HEK293 (cell line): ENCODE measurements around the gene MPC1.
A peak's percentile ranks its signal among the peaks of the same experiment; 100 is the strongest.

Experiments
- EGR2 ChIP-seq: fragments of 450-650 bp; formaldehyde crosslinking; IDR thresholded peaks from 2 replicates; pipeline ENCODE4 v1.5.1; 2016; ENCODE audit warnings: low read depth, missing biosample characterization, missing genetic modification characterization
- GLIS2 ChIP-seq: fragments of 450-650 bp; formaldehyde crosslinking; IDR thresholded peaks from 2 replicates; pipeline ENCODE4 v1.5.1; 2016; ENCODE audit warnings: missing biosample characterization, missing genetic modification characterization
- HOXA7 ChIP-seq: sonication (generic); formaldehyde crosslinking; IDR thresholded peaks from 2 replicates; pipeline ENCODE4 v1.8.1; 2022; ENCODE audit warnings: missing genetic modification reagents, borderline replicate concordance
- IKZF3 ChIP-seq: fragments of 450-650 bp; IDR thresholded peaks from 2 replicates; pipeline ENCODE4 v1.5.0; 2018; ENCODE audit warnings: missing biosample characterization, mild to moderate bottlenecking, missing genetic modification characterization, moderate library complexity
- KLF10 ChIP-seq: fragments of 450-650 bp; IDR thresholded peaks from 2 replicates; pipeline ENCODE4 v1.5.1; 2018; ENCODE audit warnings: missing biosample characterization, mild to moderate bottlenecking, missing genetic modification characterization
- KLF9 ChIP-seq: fragments of 450-650 bp; formaldehyde crosslinking; IDR thresholded peaks from 2 replicates; pipeline ENCODE4 v1.5.1; 2016; ENCODE audit warnings: missing biosample characterization, missing genetic modification characterization, low read depth
- MZF1 ChIP-seq: fragments of 450-650 bp; formaldehyde crosslinking; IDR thresholded peaks from 2 replicates; pipeline ENCODE4 v1.5.1; 2017; ENCODE audit warnings: missing biosample characterization, missing genetic modification characterization, borderline replicate concordance
- PATZ1 ChIP-seq: fragments of 450-650 bp; formaldehyde crosslinking; IDR thresholded peaks from 2 replicates; pipeline ENCODE4 v1.5.1; 2016; ENCODE audit warnings: missing biosample characterization, missing genetic modification characterization
- PRDM6 ChIP-seq: fragments of 450-650 bp; formaldehyde crosslinking; IDR thresholded peaks from 2 replicates; pipeline ENCODE4 v1.5.1; 2017; ENCODE audit warnings: missing biosample characterization, missing genetic modification characterization
- SETDB1 ChIP-seq: IDR thresholded peaks from one replicate; pipeline ENCODE4 v1.6.1; 2017; ENCODE audit warnings: mild to moderate bottlenecking, low read length, moderate library complexity, mixed read lengths; ENCODE audit not compliant: insufficient read length
- SP3 ChIP-seq: fragments of 450-650 bp; formaldehyde crosslinking; IDR thresholded peaks from 2 replicates; pipeline ENCODE4 v1.5.1; 2016; ENCODE audit warnings: missing biosample characterization, missing genetic modification characterization
- ZBTB10 ChIP-seq: fragments of 450-650 bp; formaldehyde crosslinking; IDR thresholded peaks from 2 replicates; pipeline ENCODE4 v1.5.1; 2016; ENCODE audit warnings: missing biosample characterization, missing genetic modification characterization
- ZBTB20 ChIP-seq: fragments of 450-650 bp; formaldehyde crosslinking; IDR thresholded peaks from 2 replicates; pipeline ENCODE4 v1.5.1; 2016; ENCODE audit warnings: missing biosample characterization, missing genetic modification characterization
- ZFP3 ChIP-seq: fragments of 450-650 bp; formaldehyde crosslinking; IDR thresholded peaks from 2 replicates; pipeline ENCODE4 v1.5.1; 2016; ENCODE audit warnings: low read depth, missing biosample characterization, missing genetic modification characterization
- ZNF10 ChIP-seq: fragments of 450-650 bp; formaldehyde crosslinking; IDR thresholded peaks from 2 replicates; pipeline ENCODE4 v1.5.1; 2017; ENCODE audit warnings: missing biosample characterization, missing genetic modification characterization
- ZNF138 ChIP-seq: fragments of 450-650 bp; formaldehyde crosslinking; IDR thresholded peaks from 2 replicates; pipeline ENCODE4 v1.5.1; 2016; ENCODE audit warnings: missing biosample characterization, missing genetic modification characterization, borderline replicate concordance
- ZNF292 ChIP-seq: fragments of 450-650 bp; formaldehyde crosslinking; IDR thresholded peaks from 2 replicates; pipeline ENCODE4 v1.5.1; 2016; ENCODE audit warnings: low read depth, missing biosample characterization, missing genetic modification characterization, borderline replicate concordance
- ZNF501 ChIP-seq: fragments of 450-650 bp; formaldehyde crosslinking; IDR thresholded peaks from 2 replicates; pipeline ENCODE4 v1.5.1; 2016; ENCODE audit warnings: missing biosample characterization, missing genetic modification characterization
- ZNF529 ChIP-seq: fragments of 450-650 bp; formaldehyde crosslinking; IDR thresholded peaks from 2 replicates; pipeline ENCODE4 v1.5.1; 2017; ENCODE audit warnings: missing genetic modification characterization, missing biosample characterization; ENCODE audit not compliant: insufficient replicate concordance
- ZNF548 ChIP-seq: fragments of 450-650 bp; formaldehyde crosslinking; IDR thresholded peaks from 2 replicates; pipeline ENCODE4 v1.5.1; 2016; ENCODE audit warnings: missing biosample characterization, missing genetic modification characterization
- ZNF558 ChIP-seq: fragments of 450-650 bp; formaldehyde crosslinking; IDR thresholded peaks from 2 replicates; pipeline ENCODE4 v1.5.1; 2016; ENCODE audit warnings: missing biosample characterization, missing genetic modification characterization
- ZNF561 ChIP-seq: fragments of 450-650 bp; IDR thresholded peaks from 2 replicates; pipeline ENCODE4 v1.5.1; 2018; ENCODE audit warnings: missing biosample characterization, missing genetic modification characterization, borderline replicate concordance
- ZNF585B ChIP-seq: fragments of 450-650 bp; formaldehyde crosslinking; IDR thresholded peaks from 2 replicates; pipeline ENCODE4 v1.5.1; 2016; ENCODE audit warnings: missing biosample characterization, missing genetic modification characterization
- ZNF654 ChIP-seq: fragments of 450-650 bp; formaldehyde crosslinking; IDR thresholded peaks from 2 replicates; pipeline ENCODE4 v1.5.1; 2016; ENCODE audit warnings: low read depth, missing biosample characterization, missing genetic modification characterization
- ZNF76 ChIP-seq: fragments of 450-650 bp; formaldehyde crosslinking; IDR thresholded peaks from 2 replicates; pipeline ENCODE4; 2016; ENCODE audit warnings: low read depth, missing biosample characterization, missing genetic modification characterization, borderline replicate concordance
- ZNF843 ChIP-seq: fragments of 450-650 bp; formaldehyde crosslinking; IDR thresholded peaks from 2 replicates; pipeline ENCODE4 v1.5.1; 2016; ENCODE audit warnings: missing biosample characterization, missing genetic modification characterization
- ZSCAN23 ChIP-seq: fragments of 450-650 bp; formaldehyde crosslinking; IDR thresholded peaks from 2 replicates; pipeline ENCODE4 v1.5.1; 2016; ENCODE audit warnings: missing biosample characterization, missing genetic modification characterization
- TF ChIP-seq, protein P1 (sequence below): fragments of 450-650 bp; formaldehyde crosslinking; IDR thresholded peaks from 2 replicates; pipeline ENCODE4 v1.5.1; 2016; ENCODE audit warnings: missing biosample characterization, missing genetic modification characterization
- TF ChIP-seq, protein P2 (sequence below): fragments of 450-650 bp; formaldehyde crosslinking; conservative IDR thresholded peaks from 2 replicates; pipeline ENCODE4 v1.5.1; 2016; ENCODE audit warnings: low read depth, missing biosample characterization, missing genetic modification characterization

The MPC1 gene

DNA sequence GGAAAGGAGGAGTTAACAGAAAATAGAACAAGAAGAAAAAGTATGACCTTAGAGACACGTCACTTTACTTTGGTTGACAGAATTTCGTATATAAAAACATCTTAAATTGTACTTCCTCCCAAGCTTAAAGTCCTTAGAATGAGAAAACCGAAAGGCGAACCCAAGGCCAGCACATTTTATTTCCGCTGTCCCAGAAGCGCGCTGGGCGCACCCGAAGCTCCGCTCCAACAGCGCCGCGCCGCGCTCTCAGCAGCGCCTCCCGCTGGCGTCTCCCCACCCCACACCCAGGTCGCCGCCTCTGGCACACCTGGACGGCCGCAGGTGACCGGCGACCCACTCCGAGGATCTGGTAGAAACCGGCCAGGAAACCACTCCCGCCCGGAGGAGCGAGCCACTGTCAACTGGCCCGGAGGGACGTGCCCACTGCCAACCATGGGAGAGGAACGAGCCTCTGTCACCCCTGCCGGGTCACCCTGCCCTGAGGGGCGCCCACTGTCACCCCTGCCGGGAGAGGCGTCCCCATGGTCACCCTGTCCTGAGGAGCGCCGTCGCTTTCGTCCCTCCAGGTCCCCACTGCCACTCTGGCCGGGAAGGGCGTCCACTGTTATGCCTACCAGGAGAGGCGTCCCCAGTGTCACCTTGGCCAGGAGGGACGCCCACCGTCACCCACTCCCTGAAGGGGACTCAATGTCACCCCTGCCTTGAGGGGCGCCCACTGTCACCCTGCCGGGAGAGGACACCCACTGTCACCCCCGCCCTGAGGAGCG is 824 bp downstream of the MPC1 start (continued):
- TF ChIP-seq ZNF10 (tag by site-specific recombination): no peak
- no peak for TF ChIP-seq ZFP3 (tag by site-specific recombination)
- TF ChIP-seq GLIS2 (tag by site-specific recombination): peak; percentile 80
- no peak for TF ChIP-seq ZSCAN23
- peak; percentile 75 for TF ChIP-seq KLF10
- TF ChIP-seq EGR2 (tag by site-specific recombination): peak; percentile 88; the same call in 1 of the 2 replicates
- TF ChIP-seq, protein P1, sequence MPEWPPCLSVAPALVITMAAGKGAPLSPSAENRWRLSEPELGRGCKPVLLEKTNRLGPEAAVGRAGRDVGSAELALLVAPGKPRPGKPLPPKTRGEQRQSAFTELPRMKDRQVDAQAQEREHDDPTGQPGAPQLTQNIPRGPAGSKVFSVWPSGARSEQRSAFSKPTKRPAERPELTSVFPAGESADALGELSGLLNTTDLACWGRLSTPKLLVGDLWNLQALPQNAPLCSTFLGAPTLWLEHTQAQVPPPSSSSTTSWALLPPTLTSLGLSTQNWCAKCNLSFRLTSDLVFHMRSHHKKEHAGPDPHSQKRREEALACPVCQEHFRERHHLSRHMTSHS: no peak
- peak; percentile 48; the same call in 1 of the 2 replicates for TF ChIP-seq ZNF561 (tag by site-specific recombination)
- no peak for TF ChIP-seq HOXA7 (CRISPR knock-in tag)
- no peak for TF ChIP-seq SETDB1
- TF ChIP-seq ZNF548: no peak
- peak; percentile 22; the same call in 1 of the 2 replicates for TF ChIP-seq IKZF3 (tag by site-specific recombination)
- peak; percentile 58; the same call in 1 of the 2 replicates for TF ChIP-seq ZNF501 (tag by site-specific recombination)
- TF ChIP-seq SP3: 0 out of 2 replicates have a peak, but pooled peaks have one; percentile 23
- peak; percentile 94 for TF ChIP-seq ZBTB10 (tag by site-specific recombination)
- TF ChIP-seq ZNF292 (tag by site-specific recombination): no peak
- TF ChIP-seq, protein P2, sequence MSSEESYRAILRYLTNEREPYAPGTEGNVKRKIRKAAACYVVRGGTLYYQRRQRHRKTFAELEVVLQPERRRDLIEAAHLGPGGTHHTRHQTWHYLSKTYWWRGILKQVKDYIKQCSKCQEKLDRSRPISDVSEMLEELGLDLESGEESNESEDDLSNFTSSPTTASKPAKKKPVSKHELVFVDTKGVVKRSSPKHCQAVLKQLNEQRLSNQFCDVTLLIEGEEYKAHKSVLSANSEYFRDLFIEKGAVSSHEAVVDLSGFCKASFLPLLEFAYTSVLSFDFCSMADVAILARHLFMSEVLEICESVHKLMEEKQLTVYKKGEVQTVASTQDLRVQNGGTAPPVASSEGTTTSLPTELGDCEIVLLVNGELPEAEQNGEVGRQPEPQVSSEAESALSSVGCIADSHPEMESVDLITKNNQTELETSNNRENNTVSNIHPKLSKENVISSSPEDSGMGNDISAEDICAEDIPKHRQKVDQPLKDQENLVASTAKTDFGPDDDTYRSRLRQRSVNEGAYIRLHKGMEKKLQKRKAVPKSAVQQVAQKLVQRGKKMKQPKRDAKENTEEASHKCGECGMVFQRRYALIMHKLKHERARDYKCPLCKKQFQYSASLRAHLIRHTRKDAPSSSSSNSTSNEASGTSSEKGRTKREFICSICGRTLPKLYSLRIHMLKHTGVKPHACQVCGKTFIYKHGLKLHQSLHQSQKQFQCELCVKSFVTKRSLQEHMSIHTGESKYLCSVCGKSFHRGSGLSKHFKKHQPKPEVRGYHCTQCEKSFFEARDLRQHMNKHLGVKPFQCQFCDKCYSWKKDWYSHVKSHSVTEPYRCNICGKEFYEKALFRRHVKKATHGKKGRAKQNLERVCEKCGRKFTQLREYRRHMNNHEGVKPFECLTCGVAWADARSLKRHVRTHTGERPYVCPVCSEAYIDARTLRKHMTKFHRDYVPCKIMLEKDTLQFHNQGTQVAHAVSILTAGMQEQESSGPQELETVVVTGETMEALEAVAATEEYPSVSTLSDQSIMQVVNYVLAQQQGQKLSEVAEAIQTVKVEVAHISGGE (tag by site-specific recombination): no peak
- peak; percentile 6; the same call in 1 of the 2 replicates for TF ChIP-seq ZNF654 (tag by site-specific recombination)
- TF ChIP-seq MZF1 (tag by site-specific recombination): no peak
- TF ChIP-seq KLF9 (tag by site-specific recombination): no peak
- TF ChIP-seq ZBTB20 (tag by site-specific recombination): no peak
- TF ChIP-seq ZNF585B (tag by site-specific recombination): no peak
- no peak for TF ChIP-seq ZNF138 (tag by site-specific recombination)
- TF ChIP-seq PATZ1 (tag by site-specific recombination): peak; percentile 46; the same call in 1 of the 2 replicates
- TF ChIP-seq ZNF843: peak; percentile 26; the same call in 1 of the 2 replicates
- TF ChIP-seq PRDM6 (tag by site-specific recombination): no peak
- TF ChIP-seq ZNF558 (tag by site-specific recombination): no peak
- TF ChIP-seq ZNF529 (tag by site-specific recombination): no peak
- TF ChIP-seq ZNF76 (tag by site-specific recombination): no peak; the same call in 1 of the 2 replicates
